GM19467 (cell line): ENCODE measurements around the gene LZTFL1.

ENCODE experiments used
- ATAC-seq: cut with Tn5 transposase; IDR thresholded peaks from one replicate; pipeline ENCODE4 v1.9.1; 2021; ENCODE audit warnings: mild to moderate bottlenecking, moderate library complexity; ENCODE audit not compliant: unreplicated experiment

LZTFL1 gene

GRCh38 chr3:45787551-45787950 is 54.4 kb downstream of the LZTFL1 start:
- no peak for ATAC-seq

- no peak for ATAC-seq
Measured at GRCh38 chr3:45786801-45787495, 55.0 kb downstream of the LZTFL1 start.

- no peak for ATAC-seq
Measured at GRCh38 chr3:45785605-45786150, 56.2 kb downstream of the LZTFL1 start.

- no peak for ATAC-seq
Measured at GRCh38 chr3:45783667-45784066, 58.3 kb downstream of the LZTFL1 start.

- no peak for ATAC-seq
Measured at GRCh38 chr3:45782381-45782780, 59.5 kb downstream of the LZTFL1 start.

- ATAC-seq = no peak
Measured at GRCh38 chr3:45781841-45782240, 60.1 kb downstream of the LZTFL1 start.

GRCh38 chr3:45781271-45781670 is 60.6 kb downstream of the LZTFL1 start:
- ATAC-seq = no peak

GRCh38 chr3:45779746-45780735 is 61.9 kb downstream of the LZTFL1 start:
- ATAC-seq = no peak

- ATAC-seq = no peak
Measured at GRCh38 chr3:45778761-45779201, 63.1 kb downstream of the LZTFL1 start.

GRCh38 chr3:45777746-45778386 is 64.1 kb downstream of the LZTFL1 start:
- ATAC-seq = no peak

GRCh38 chr3:45777111-45777745 is 64.7 kb downstream of the LZTFL1 start:
- no peak for ATAC-seq

- ATAC-seq = no peak
Measured at GRCh38 chr3:45776611-45777010, 65.3 kb downstream of the LZTFL1 start.

GRCh38 chr3:45776301-45776595 is 65.7 kb downstream of the LZTFL1 start:
- no peak for ATAC-seq

GRCh38 chr3:45775571-45776300 is 66.2 kb downstream of the LZTFL1 start:
- no peak for ATAC-seq

- no peak for ATAC-seq
Measured at GRCh38 chr3:45774581-45775521, 67.1 kb downstream of the LZTFL1 start.

- ATAC-seq = no peak
Measured at GRCh38 chr3:45773714-45774449, 68.0 kb downstream of the LZTFL1 start.
